Sigmoid colon (tissue), 4 donors: ENCODE measurements around the gene NACC2.

Experiments
- CTCF ChIP-seq, 4 experiments: fragments of 450-650 bp in 3 of 4; fragments of 200-600 bp in 1 of 4; IDR thresholded peaks; one replicate each; pipeline ENCODE4 v1.5.1; 2016 to 2019; ENCODE audit warnings: antibody characterized with exemption in 4 of 4, mild to moderate bottlenecking in 3 of 4, moderate library complexity in 2 of 4
- POLR2A ChIP-seq, 2 donors: fragments of 450-650 bp; IDR thresholded peaks; one replicate each; pipeline ENCODE4 v1.6.1; 2016; ENCODE audit warnings: antibody characterized with exemption in 2 of 2, mild to moderate bottlenecking in 2 of 2, moderate library complexity in 2 of 2
- POLR2AphosphoS5 ChIP-seq, 4 donors: sonication (generic); formaldehyde crosslinking; IDR thresholded peaks; one replicate each; pipeline ENCODE4 v1.6.1; 2017; ENCODE audit warnings: antibody characterized with exemption in 4 of 4

- TF ChIP-seq CTCF (IDR thresholded peaks at IDR 0.05) (no peak), POLR2AphosphoS5 (IDR thresholded peaks at IDR 0.05) (no peak), POLR2A (IDR thresholded peaks at IDR 0.05) (no peak)
Measured at GRCh38 chr9:135987838-135988404, 107.2 kb downstream of the NACC2 start.
